SK-N-SH treated with all-trans-retinoic acid at 6 μM for 48 hours (cell line): Measurements from ENCODE around the gene MLYCD.
A peak's percentile ranks its signal among the peaks of the same experiment; 100 is the strongest.
"Not testable (repeated sequence)": the region's sequence is repeated elsewhere in the genome, so short reads cannot be mapped to it uniquely, and the experiment has no call there.

Source experiments
- ATAC-seq: fragments of 200-7000 bp; cut with Tn5 transposase; 3 replicates; pipeline ENCODE4 v1.9.1; 2020; ENCODE audit warnings: mild to moderate bottlenecking, moderate library complexity
- ARNTL ChIP-seq: fragments of 450-650 bp; formaldehyde crosslinking; IDR thresholded peaks from 2 replicates; pipeline ENCODE4 v1.5.0; 2020; ENCODE audit warnings: low read depth, mild to moderate bottlenecking, moderate library complexity, borderline replicate concordance
- BACH2 ChIP-seq: fragments of 250-450 bp; sonication (Bioruptor Pico); IDR thresholded peaks from 2 replicates; pipeline ENCODE4 v1.9.0; 2021; ENCODE audit warnings: mild to moderate bottlenecking, borderline replicate concordance
- CREB5 ChIP-seq: fragments of 250-450 bp; sonication (Bioruptor Pico); IDR thresholded peaks from 2 replicates; pipeline ENCODE4 v1.5.1; 2020; ENCODE audit warnings: low read depth, mild to moderate bottlenecking, moderate library complexity
- CSDC2 ChIP-seq: fragments of 250-450 bp; sonication (Bioruptor Pico); IDR thresholded peaks from 2 replicates; pipeline ENCODE4 v1.5.0; 2020; ENCODE audit warnings: mild to moderate bottlenecking, moderate library complexity
- ESRRG ChIP-seq: fragments of 250-450 bp; sonication (Bioruptor Pico); IDR thresholded peaks from 2 replicates; pipeline ENCODE4 v1.6.1; 2021; ENCODE audit warnings: mild to moderate bottlenecking
- GLIS3 ChIP-seq: fragments of 250-450 bp; sonication (Bioruptor Pico); IDR thresholded peaks from 2 replicates; pipeline ENCODE4 v1.5.0; 2020; ENCODE audit warnings: mild to moderate bottlenecking, moderate library complexity
- ISL1 ChIP-seq: fragments of 250-450 bp; sonication (Bioruptor Pico); IDR thresholded peaks from 2 replicates; pipeline ENCODE4 v2.1.2; 2022; ENCODE audit warnings: mild to moderate bottlenecking, moderate library complexity
- OSR1 ChIP-seq: fragments of 250-450 bp; sonication (Bioruptor Pico); IDR thresholded peaks from 2 replicates; pipeline ENCODE4 v1.8.0; 2022; ENCODE audit warnings: moderate library complexity, mild to moderate bottlenecking, inconsistent platforms
- PATZ1 ChIP-seq: fragments of 250-450 bp; sonication (Bioruptor Pico); IDR thresholded peaks from 2 replicates; pipeline ENCODE4 v1.8.0; 2020; ENCODE audit warnings: mild to moderate bottlenecking, moderate library complexity, borderline replicate concordance
- PPARA ChIP-seq: fragments of 250-450 bp; sonication (Bioruptor Pico); IDR thresholded peaks from 2 replicates; pipeline ENCODE4 v1.5.0; 2020; ENCODE audit warnings: mild to moderate bottlenecking, borderline replicate concordance
- RARB ChIP-seq: fragments of 250-450 bp; sonication (Bioruptor Pico); IDR thresholded peaks from 2 replicates; pipeline ENCODE4 v1.8.0; 2021; ENCODE audit warnings: mild to moderate bottlenecking, moderate library complexity
- SNAI2 ChIP-seq: fragments of 250-450 bp; sonication (Bioruptor Pico); IDR thresholded peaks from 2 replicates; pipeline ENCODE4 v1.5.0; 2020; ENCODE audit warnings: mild to moderate bottlenecking, moderate library complexity
- TCF4 ChIP-seq: fragments of 250-450 bp; sonication (Bioruptor Pico); IDR thresholded peaks from 2 replicates; pipeline ENCODE4 v1.8.0; 2021; ENCODE audit warnings: mild to moderate bottlenecking, moderate library complexity, borderline replicate concordance
- TOX ChIP-seq: fragments of 250-450 bp; sonication (Bioruptor Pico); IDR thresholded peaks from 2 replicates; pipeline ENCODE4 v1.8.0; 2021; ENCODE audit warnings: mild to moderate bottlenecking, moderate library complexity, borderline replicate concordance
- TSHZ2 ChIP-seq: fragments of 250-450 bp; sonication (Bioruptor Pico); IDR thresholded peaks from 2 replicates; pipeline ENCODE4 v1.5.0; 2020; ENCODE audit warnings: mild to moderate bottlenecking, moderate library complexity
- ZC3H10 ChIP-seq: fragments of 250-450 bp; sonication (Bioruptor Pico); IDR thresholded peaks from 2 replicates; pipeline ENCODE4 v1.5.1; 2021; ENCODE audit warnings: mild to moderate bottlenecking, moderate library complexity
- ZFP30 ChIP-seq: fragments of 450-650 bp; formaldehyde crosslinking; IDR thresholded peaks from 2 replicates; pipeline ENCODE4 v1.5.0; 2022; ENCODE audit warnings: mild to moderate bottlenecking, moderate library complexity
- ZNF565 ChIP-seq: fragments of 450-650 bp; formaldehyde crosslinking; conservative IDR thresholded peaks from 2 replicates; pipeline ENCODE4 v1.5.0; 2020; ENCODE audit warnings: low read depth, mild to moderate bottlenecking, moderate library complexity
- ZNF8 ChIP-seq: fragments of 450-650 bp; formaldehyde crosslinking; IDR thresholded peaks from 2 replicates; pipeline ENCODE4 v1.5.0; 2020; ENCODE audit warnings: mild to moderate bottlenecking, moderate library complexity
- TF ChIP-seq, protein P1 (sequence below): fragments of 250-450 bp; sonication (Bioruptor Pico); IDR thresholded peaks from 2 replicates; pipeline ENCODE4 v1.8.0; 2021; ENCODE audit warnings: low read depth, mild to moderate bottlenecking, moderate library complexity, borderline replicate concordance
- TF ChIP-seq, protein P2 (sequence below): fragments of 250-450 bp; sonication (Bioruptor Pico); IDR thresholded peaks from 2 replicates; pipeline ENCODE4 v1.5.1; 2021; ENCODE audit warnings: mild to moderate bottlenecking, moderate library complexity

MLYCD gene

GRCh38 chr16:83940119-83940518 is 41.2 kb downstream of the MLYCD start:
- TF ChIP-seq ISL1 (CRISPR knock-in tag) (no peak), ZC3H10 (CRISPR knock-in tag) (no peak), RARB (no peak), PPARA (CRISPR knock-in tag) (no peak), BACH2 (CRISPR knock-in tag) (no peak), ESRRG (CRISPR knock-in tag) (no peak), TCF4 (CRISPR knock-in tag) (no peak), PATZ1 (CRISPR knock-in tag) (no peak), ZNF565 (no peak), ZNF8 (CRISPR knock-in tag) (no peak), ARNTL (no peak), GLIS3 (CRISPR knock-in tag) (no peak), TOX (CRISPR knock-in tag) (no peak), OSR1 (CRISPR knock-in tag) (no peak), ZFP30 (CRISPR knock-in tag) (no peak), SNAI2 (CRISPR knock-in tag) (no peak)
- TF ChIP-seq, protein P1, sequence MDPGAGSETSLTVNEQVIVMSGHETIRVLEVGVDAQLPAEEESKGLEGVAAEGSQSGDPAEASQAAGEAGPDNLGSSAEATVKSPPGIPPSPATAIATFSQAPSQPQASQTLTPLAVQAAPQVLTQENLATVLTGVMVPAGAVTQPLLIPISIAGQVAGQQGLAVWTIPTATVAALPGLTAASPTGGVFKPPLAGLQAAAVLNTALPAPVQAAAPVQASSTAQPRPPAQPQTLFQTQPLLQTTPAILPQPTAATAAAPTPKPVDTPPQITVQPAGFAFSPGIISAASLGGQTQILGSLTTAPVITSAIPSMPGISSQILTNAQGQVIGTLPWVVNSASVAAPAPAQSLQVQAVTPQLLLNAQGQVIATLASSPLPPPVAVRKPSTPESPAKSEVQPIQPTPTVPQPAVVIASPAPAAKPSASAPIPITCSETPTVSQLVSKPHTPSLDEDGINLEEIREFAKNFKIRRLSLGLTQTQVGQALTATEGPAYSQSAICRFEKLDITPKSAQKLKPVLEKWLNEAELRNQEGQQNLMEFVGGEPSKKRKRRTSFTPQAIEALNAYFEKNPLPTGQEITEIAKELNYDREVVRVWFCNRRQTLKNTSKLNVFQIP, result no peak
- TF ChIP-seq, protein P2, sequence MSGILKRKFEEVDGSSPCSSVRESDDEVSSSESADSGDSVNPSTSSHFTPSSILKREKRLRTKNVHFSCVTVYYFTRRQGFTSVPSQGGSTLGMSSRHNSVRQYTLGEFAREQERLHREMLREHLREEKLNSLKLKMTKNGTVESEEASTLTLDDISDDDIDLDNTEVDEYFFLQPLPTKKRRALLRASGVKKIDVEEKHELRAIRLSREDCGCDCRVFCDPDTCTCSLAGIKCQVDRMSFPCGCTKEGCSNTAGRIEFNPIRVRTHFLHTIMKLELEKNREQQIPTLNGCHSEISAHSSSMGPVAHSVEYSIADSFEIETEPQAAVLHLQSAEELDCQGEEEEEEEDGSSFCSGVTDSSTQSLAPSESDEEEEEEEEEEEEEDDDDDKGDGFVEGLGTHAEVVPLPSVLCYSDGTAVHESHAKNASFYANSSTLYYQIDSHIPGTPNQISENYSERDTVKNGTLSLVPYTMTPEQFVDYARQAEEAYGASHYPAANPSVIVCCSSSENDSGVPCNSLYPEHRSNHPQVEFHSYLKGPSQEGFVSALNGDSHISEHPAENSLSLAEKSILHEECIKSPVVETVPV (CRISPR knock-in tag), result no peak
- ATAC-seq, result peak; percentile 42; the same call in 2 of the 3 replicates

- TF ChIP-seq, protein P1, result no peak
- no peak for TF ChIP-seq CSDC2 (CRISPR knock-in tag)
- TF ChIP-seq ZC3H10 (CRISPR knock-in tag), result no peak
- TF ChIP-seq RARB, result no peak
- TF ChIP-seq, protein P2 (CRISPR knock-in tag), result no peak
- no peak for TF ChIP-seq CREB5 (CRISPR knock-in tag)
- no peak for TF ChIP-seq TOX (CRISPR knock-in tag)
- TF ChIP-seq TSHZ2, result no peak
- no peak for TF ChIP-seq TCF4 (CRISPR knock-in tag)
- ATAC-seq, result peak; percentile 23; the same call in 2 of the 3 replicates
Measured at GRCh38 chr16:83940630-83941378, 41.9 kb downstream of the MLYCD start.

DNA sequence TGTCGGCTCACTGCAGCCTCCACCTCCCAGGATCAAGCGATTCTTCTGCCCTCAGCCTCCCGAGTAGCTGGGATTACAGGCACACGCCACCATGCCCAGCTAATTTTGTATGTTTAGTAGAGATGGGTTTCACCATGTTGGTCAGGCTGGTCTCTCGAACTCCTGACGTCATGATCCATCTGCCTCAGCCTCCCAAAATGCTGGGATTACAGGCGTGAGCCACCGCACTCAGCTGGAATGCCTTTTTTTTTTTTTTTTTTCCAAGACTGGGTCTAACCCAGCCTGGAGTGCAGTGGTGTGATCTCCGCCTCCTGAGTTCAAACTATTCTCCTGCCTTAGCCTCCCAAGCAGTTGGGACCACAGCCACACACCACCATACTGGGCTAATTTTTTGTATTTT is 42.6 kb downstream of the MLYCD start:
- ATAC-seq, result not testable (repeated sequence)
